ENCODE measurements around the gene MED15.
"Not testable (repeated sequence)": the region's sequence is repeated elsewhere in the genome, so short reads cannot be mapped to it uniquely, and the experiment has no call there.

The MED15 gene

DNA sequence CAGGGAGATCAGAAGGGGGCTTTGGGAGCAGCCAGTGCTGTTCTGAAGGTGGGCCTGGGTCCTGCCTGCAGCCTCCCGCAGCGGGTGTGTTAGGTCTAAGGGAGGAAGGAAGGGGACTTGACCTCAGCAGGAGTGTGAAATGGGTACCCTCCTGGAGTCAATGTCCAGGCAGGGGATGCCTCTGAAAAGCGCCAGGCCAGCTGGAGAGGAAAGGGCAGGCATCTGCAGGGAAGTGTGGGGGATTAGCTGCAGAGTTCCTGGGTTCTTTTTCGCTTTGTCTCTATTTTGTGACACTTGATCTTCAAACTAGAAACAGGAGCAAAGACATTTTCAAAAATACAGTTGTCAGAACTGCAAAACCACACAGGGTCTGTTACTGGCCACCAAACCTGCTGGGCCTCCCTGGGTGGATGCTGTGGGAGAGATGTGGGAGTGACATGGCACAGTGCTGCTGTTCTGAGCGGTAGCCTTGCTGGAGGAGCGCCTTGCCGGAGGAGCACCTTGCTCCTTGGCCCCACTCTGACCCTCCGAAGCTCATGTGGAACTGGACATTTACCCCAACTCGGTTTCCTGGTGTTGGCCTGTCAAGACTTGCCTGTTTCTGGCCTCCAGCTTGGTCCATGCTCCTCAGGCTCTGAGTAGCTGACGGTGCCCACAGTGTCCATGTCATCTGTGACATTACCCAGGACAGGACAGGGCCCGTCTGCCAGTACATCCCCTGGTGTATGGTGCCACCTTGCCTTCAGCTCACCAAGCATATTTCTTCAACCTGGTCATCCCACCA, 25.9 kb downstream of the MED15 start:
- no peak for DNase-seq

DNA sequence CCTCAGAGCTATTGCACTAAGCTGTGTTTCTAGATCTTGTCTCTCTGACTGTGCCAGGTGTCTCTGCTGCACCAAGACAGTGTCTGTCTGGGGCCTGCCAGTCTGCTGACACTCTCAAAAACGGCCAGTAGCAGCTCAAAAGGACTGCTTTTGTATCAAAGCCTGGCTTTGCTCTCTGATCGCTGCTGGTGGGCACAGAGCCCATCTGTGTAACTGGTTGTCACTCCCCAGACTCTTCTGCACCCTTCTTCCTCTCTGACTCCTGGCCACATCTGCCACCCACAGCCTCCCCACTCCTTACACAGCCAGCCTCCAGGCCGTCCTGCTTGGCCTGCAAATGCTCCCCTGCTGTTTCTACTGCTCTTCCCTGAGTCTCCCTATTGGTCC, 26.5 kb downstream of the MED15 start:
- peak in 1 of 2 experiments; percentile 21 for DNase-seq

DNA sequence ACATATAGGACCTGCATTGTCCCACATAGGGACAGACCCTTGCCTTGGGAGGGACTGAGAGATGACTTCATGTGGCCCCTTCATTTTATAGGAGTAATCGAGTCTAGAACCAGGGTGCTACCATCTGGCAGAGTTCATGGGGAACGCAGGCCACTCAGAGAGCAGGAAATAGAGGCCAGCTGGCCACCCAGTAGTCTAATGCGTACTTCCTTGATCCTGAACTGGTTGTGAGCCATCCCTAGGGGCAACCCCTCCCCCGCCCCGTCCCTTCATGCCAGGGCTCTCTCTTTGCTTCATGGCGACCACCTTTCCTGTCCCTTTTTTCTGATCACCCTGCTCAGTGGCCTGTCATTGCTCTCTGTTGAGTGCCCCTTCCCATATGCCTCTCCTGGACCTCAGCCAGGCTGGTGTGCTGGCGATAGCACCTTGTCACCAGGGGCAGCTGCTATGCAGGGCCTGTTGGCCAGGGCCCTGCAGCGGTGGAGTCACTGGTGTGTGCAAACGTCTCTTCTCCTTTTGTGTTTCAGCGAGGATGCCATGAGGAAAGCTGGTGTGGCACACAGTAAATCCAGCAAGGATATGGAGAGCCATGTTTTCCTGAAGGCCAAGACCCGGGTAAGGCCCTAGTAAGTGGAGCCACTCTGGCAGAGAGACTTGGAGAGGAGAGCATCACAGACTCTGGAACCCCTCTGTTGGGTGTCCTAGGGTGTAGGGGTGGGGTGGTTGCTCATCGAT, 29.3 kb downstream of the MED15 start:
- peak; percentile 78 to 93 for DNase-seq

DNA sequence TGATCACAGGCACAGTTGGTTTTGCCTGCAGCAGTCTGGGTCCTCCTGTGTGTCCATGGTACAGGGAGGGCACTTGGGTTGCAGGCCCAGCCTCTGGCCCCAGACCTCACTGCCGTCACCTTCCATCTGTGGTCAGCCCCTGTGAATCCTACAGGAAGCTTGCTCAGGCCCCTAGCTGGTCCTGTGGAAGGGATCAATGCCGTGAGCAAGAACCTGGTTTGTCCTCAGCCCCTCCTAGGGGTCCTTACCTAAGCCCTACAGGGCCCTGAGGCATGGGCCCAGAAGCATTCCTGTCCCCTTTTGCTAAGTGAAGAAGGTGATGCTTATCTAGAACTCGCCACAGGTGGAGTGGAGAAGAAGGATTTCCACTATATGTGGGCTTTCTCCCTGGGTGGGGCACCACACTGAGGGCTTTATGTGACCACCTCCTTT, 29.9 kb downstream of the MED15 start:
- DNase-seq = no peak

DNA sequence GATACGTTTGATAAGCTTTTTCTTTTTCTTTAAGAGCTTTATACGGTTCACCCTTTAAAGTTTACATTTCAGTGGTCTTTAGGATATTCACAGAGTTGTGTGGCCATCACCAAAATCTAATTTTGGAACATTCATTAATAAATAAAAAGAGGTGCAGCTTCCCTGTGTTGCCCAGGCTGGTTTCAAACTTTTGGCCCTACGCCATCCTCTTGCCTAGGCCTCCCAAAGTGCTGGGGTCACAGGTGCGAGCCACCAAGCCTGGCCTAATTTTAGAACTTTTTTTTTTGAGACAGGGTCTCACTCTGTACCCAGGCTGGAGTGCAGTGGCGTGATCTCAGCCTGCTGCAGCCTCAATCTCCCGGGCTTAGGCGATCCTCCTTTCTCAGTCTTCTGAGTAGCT, 30.6 kb downstream of the MED15 start:
- DNase-seq = no peak

DNA sequence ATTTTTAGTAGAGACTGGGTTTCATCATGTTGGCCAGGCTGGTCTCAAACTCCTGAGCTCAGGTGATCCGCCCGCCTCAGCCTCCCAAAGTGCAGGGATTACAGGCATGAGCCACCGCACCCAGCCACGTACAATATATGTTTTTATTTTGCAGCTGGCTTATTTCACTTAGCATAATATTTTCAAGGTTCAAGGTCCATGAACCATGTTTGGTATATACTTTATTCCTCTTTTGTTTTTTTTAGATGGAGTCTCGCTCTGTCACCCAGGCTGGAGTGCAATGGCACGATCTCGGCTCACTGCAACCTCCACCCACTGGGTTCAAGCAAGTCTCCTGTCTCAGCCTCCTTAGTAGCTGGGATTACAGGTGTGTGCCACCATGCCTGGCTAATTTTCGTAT, 31.5 kb downstream of the MED15 start:
- not testable (repeated sequence) for DNase-seq

DNA sequence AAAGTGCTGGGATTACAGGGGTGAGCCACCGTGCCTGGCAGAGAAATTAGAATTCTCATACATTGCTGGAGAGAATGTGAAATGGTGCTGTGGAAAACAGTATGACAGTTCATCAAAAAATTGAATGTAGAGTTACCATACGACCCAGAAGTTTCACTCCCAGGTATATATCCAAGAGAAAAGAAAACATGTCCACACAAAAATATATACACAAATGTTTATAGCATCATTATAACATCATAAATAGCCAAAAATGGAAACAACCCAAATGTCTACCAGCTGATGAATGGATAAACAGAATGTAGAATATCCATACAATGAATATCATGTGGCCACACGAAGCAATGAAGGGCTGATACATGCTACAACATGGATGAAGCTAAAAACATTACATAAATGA, 34.6 kb downstream of the MED15 start:
- no peak for DNase-seq

DNA sequence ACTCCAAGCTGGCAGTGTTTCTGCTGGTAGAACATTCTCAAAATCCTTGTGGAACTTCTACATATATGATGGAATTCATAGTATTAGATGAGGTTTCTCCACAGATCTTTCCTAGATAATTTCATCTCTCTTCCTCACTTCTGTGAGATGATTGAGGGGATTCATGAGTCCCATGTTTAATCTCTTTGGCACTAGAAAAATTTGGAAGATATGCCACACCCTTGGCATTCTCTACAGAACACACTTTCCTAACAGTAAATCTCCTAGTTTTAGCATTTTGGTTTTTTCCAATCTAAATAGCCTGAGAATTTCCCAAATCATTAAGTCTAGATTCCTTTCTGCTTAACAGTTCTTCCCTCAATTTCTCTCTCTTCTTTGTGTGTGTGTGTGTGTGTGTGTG, 35.3 kb downstream of the MED15 start:
- no peak for DNase-seq

DNA sequence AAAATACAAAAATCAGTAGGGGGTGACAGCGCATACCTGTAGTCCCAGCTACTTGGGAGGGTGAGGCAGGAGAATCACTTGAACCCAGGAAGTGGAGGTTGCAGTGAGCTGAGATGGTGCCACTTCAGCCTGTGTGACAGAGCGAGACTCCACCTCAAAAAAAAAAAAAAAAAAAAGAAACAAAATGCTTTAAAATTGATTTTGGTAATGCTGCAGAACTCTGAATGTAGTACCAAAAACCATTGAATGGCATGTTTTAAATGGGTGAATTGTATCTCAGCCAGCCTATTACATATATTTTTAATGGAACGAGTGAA, 37.9 kb downstream of the MED15 start:
- DNase-seq = not testable (repeated sequence)

DNA sequence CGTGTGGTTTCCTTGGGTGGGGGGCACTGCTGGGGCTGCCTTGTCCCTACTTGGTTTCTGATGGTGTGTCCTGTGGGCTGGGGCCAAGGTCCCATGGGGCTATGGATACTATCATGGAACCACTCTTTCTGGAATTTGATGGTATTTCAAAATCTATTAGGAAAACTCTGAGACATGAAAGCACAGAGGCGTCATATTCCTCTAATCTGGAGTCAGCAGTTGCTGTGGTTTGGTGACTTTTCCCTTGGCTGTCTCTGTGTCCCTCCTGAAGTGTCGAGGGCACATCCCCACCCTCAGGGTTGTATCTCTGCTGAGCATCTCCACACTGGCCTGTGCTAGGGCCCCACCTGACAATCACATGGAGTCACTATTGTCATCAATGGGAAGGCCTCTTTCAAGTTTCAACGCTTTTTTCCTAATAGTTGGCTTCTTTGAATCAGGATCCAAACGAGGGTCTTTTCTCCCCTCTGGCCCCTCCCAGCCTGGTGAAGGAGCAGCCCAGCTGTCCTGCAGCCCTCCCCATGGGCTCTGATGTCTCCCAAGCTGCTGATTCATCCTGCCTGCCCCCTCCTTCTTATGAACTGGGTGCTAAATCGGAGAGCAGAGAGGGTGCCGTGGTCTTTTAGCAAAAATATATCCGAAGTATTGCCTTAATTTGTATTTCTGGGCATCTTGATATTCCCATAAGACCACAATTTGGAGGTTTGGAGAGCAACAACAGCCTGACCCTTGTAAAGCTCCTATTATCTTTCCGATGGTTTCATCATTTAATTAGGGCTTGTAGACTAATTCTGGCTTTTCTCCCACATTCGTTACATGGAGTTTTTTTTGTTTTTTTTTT, 38.5 kb downstream of the MED15 start:
- no peak for DNase-seq

DNA sequence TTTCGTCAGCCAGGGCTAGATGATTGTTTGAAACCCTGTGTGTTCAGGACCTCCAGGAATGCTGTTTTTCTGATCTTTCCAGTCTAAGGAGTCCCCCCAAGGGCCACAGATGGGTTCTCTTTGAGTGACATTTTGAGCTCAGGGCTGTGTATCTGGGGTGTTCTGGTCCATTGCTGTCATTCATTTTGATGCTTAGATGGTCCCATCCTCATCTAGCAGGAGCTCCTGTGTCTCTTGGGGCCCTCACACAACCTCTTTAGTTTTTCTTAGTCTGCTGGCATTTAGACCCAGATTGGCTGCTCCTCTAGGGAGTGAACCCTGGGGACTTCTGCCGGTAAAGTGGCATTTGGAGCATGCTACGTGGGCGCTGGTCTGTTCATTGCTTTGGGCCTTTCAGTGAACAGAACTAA, 39.1 kb downstream of the MED15 start:
- no peak for DNase-seq

DNA sequence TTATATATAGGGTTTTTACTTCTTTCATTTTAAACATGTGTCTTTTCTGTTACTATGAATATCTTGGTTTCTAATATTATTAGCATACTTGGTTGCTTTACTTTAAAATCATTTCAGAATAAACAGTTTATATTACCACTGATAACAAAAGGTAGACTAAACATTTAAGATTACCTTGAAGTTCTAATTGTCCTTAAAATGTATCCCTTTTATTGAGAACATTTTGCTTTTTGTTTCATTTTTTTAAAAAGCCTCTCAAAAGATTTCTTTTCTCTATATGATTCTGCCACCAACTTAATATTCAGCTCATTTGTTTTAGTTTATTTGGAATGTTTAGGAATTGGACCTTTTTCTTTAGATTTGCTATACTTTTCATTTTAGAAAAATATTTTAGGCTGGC, 39.6 kb downstream of the MED15 start:
- DNase-seq = no peak

DNA sequence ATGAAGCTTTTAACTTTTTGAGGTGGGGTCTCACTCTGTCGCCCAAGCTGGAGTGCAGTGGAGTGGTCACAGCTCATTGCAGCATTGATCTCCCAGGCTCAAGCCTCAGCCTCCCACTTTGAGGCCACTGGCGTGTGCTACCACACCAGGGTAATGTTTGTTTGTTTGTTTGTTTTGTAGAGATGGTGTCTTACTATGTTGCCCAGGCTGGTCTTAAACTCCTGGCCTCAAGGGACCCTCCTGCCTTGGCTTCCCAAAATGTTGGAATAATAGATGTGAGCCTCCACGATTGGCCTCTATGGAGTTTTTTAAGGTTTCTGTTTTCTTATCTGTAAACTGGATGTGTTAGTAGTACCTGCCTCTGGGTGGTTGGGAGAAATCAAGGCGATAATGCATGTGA, 41.4 kb downstream of the MED15 start:
- no peak for DNase-seq

DNA sequence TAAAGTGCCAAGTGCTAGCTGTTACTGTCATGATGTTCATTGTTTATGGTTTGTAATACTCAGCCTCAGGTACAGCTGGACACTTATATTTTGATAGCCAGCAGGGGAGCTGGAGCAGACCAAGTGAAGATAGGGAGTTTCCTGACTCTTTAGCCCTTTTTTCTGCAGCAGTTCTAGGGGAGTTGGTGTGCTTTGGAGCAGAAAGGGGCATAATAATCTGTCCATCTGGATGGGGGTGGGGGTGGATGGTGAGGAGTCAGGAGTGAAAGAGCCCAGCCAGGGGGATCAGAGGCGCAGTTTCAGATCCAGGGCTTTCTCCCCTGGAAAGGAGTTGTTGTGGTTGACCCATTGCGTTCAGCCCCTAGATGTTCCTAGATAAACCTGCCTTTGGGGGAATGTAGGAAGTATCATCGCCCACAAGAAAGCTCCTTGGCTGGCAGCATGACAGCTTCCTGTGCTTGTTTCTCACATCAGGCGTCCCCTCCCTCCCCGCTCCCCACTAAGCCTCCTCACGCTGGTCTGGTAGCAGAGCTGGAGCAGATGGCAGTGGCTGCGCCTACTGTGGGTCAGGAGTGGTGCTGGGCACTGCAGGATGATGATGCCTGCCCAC, 41.9 kb downstream of the MED15 start:
- peak; percentile 91 to 96 for DNase-seq

DNA sequence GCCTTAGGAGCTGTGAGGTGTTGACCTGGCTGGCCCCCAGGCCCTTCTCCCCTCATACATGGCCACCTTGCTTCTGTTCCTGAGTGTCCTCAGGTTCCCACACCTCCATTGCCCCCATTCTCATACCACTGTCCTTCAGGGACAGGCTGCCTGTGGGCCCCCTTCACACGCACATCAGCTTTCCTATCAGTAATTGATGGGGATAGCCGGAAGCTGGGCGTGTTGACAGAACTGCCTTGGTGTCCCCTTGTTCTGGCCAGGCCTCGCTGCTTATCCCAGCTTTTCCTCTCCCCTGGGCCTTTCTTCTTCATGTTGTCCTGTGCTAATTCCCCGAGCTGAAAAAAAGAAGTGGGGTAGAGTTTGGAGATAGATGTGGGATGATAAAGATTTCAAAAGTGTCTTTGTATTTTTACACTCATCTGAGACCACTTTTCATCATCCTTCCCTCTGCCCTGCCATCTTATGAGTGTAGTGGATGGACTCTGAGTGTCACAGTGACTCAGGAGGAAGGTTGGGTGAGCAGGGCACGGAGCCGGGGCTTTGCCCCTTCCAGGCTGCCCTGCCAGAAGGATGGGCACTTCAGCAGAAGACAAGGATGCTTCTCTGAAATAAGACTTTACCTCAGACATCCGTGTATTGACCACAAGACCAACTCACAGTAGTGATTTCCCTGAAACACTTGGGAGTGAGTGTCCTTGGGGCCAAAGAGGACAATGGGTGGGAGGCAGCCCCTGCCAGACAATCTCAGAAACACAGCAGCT, 42.8 kb downstream of the MED15 start:
- DNase-seq = no peak

DNA sequence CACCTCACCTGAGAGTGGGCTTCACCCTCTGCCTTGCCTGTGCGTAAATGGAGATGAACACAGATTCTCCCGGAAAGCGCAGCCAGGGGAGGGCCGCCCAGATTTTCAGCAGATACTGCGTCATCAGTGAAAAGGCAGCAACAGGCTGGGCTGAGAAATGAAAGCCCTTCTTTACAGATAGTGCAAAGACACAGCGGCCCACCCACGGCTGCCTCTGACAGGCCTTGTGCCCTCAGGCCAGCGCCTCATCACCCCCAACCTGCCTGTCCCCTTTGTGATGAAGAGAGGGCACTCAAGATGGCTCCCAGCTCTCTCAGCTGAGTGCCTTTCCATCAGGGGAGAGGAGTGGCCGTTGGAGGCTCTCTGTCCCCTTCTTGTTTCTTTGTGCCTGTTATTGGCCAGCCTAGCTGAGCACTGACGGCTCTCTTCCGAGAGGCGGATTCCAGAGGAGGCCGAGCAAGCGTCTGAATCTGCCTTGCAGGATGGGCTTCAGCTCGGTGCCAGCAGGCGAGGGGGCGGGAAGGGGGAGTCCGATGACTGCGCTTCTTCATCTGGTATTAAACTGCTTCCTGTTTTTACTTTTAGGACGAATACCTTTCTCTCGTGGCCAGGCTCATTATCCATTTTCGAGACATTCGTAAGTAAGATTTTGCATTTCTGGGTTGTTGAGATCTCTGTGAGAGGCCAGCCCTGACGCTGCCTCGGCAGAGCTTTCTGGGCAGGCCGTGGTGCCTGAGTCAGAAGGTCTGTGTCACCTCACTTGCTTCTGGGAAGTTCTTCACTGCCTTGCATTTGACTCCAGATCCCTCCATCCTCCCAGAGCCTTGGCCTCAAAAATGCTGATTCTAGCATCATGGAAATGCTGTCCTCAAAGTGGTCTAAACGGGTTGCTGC, 43.7 kb downstream of the MED15 start:
- no peak for DNase-seq

DNA sequence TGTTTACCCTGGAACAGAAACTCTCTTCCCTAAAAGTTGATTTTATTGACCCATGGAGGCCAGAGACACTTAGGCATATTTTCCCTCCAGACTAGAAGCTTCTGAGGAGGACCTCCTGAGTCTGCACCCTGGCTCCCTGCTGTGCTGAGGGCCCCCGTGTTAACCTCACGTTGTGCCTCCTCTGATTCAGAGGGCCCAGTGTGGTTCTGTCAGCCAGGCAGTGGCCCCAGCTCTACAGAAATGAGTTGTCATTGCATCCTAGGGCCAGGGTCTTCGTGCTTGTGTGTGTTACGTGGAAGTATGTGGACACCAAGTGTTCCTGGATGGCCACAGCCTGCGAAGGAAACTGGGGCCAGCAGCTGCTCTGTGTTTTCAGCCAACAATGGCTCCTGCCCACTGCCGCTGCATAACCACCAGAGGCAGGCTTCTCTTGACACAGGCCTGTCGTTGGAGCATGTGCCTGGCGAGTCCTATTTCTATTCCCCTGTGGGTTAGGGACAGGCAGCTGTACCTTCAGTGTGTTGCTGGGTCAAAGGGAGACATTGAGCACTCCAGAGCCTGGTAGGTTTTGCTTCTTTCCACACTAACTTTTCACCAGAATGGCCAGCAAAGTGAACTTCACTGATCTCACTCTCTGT, 44.5 kb downstream of the MED15 start:
- DNase-seq = no peak

DNA sequence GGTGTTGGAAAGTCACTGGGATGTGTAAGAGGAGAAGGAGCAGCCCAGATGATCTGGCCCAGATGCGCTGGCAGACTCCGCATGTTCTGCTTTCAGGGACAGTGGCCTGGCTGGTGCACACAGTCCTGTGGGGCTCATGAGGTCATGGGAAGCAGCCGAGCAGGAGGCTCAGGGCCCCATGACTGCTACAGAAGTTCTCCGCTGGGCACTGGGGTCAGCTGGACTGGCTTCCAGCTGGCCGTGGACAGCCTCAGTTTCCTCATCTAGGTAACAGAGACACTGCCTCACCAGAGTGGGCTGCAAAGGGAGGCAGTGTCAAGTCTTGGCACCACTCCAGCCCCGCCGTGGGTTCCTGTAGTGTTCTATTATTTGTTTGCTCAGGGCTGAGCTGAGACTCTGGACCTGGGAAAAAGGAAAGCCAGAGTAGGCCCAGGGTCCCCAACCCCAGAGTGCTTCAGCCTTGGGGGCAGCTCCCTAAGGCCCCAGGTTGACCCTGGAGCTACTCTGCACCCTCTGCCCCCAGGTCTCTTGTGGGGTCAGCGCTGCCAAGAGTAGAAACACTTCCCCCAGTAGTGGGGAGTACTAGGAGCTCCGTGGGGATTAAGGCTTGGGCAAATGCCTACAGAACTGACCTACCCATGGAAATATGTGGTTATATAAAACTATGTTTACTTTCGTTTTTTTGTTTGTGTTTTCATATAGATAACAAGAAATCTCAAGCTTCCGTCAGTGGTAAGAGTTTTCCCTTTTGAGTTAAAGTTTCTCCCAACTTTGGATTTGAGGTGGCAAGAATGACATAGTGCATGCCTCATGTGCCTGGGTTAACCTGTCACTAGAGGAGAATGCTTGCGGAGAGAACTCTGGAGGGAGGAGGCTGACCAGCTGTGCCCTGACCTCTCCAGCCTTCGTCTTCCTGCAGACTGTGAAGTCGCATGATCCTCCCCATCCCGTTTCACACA, 45.3 kb downstream of the MED15 start:
- DNase-seq = no peak

DNA sequence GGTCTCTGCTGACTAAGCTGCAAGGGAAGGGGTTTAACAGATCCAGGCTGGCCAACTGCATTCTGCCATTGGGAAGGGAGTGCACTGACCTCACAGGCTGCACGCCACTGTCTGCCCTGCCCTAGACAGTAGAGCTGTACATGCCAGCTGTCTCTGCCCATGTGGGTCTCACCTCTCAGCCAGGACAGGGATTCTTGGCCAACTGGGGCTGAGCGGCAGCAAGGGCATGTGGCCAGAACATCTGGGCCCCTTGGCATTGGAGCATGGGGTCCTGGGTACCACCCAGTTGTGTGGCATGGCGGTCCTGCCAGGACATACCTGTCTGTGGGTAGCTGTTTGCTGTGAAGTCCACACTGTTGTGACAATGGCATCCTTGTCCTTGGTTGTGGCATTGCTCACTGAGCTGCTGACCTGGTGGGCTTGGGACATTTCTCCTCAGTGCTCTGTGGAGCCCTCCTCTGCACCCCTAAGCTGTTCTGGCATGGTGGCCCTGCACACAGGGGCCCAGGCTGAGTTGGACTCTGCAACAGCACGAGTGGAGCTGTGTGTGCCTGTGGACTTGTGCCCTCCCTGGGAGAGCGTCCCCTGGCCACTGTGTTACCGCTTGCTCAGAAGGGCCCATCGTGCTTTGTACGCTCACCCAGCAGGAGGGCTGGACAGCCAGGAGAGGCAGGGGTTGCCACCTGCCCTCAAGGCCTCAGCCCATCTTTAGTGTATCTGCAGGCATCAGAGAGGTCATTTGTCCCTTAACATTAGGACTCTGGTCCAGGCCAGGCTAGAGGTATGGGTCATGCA, 46.7 kb downstream of the MED15 start:
- DNase-seq = no peak
